HG03378 (cell line): ENCODE data around the gene KRT1.

Source experiments
- ATAC-seq: cut with Tn5 transposase; IDR thresholded peaks from one replicate; pipeline ENCODE4 v1.9.1; 2021; ENCODE audit warnings: mild to moderate bottlenecking, moderate library complexity; ENCODE audit not compliant: unreplicated experiment

KRT1 gene

GRCh38 chr12:52641468-52641867 is 38.7 kb downstream of the KRT1 start:
- no peak for ATAC-seq

- no peak for ATAC-seq
Observed at GRCh38 chr12:52637299-52637698, 42.9 kb downstream of the KRT1 start.

- ATAC-seq = no peak
Observed at GRCh38 chr12:52636592-52637258, 43.5 kb downstream of the KRT1 start.

GRCh38 chr12:52636189-52636588 is 44.0 kb downstream of the KRT1 start:
- ATAC-seq = no peak

- no peak for ATAC-seq
Observed at GRCh38 chr12:52634266-52635056, 45.7 kb downstream of the KRT1 start.

- ATAC-seq = no peak
Observed at GRCh38 chr12:52633383-52633782, 46.8 kb downstream of the KRT1 start.

GRCh38 chr12:52632656-52633055 is 47.6 kb downstream of the KRT1 start:
- ATAC-seq = no peak

- no peak for ATAC-seq
Observed at GRCh38 chr12:52631676-52632459, 48.3 kb downstream of the KRT1 start.

GRCh38 chr12:52631264-52631663 is 48.9 kb downstream of the KRT1 start:
- ATAC-seq = no peak

GRCh38 chr12:52630599-52631200 is 49.5 kb downstream of the KRT1 start:
- ATAC-seq = no peak

- ATAC-seq = no peak
Observed at GRCh38 chr12:52630008-52630500, 50.2 kb downstream of the KRT1 start.

GRCh38 chr12:52629281-52630007 is 50.8 kb downstream of the KRT1 start:
- ATAC-seq = no peak

- no peak for ATAC-seq
Observed at GRCh38 chr12:52628841-52629240, 51.4 kb downstream of the KRT1 start.

- ATAC-seq = no peak
Observed at GRCh38 chr12:52628111-52628507, 52.1 kb downstream of the KRT1 start.

GRCh38 chr12:52627395-52628110 is 52.7 kb downstream of the KRT1 start:
- no peak for ATAC-seq
